Dendritic cell treated with granulocyte-macrophage colony-stimulating factor and Interleukin-4, amounts not matched to agents 40 ng/mL and 50 ng/mL, for 4 days (primary cell): ENCODE measurements around the gene ITGA4.

Experiments
- H3K27ac Mint-ChIP-seq: one replicate; pipeline ENCODE4 v1.8.0; 2022; ENCODE audit warnings: mild to moderate bottlenecking, mixed read lengths
- H3K27me3 Mint-ChIP-seq: one replicate; pipeline ENCODE4 v1.8.0; 2022; ENCODE audit warnings: mild to moderate bottlenecking, mixed read lengths
- H3K36me3 Mint-ChIP-seq: one replicate; pipeline ENCODE4 v1.8.0; 2022; ENCODE audit warnings: low read depth, mixed read lengths
- H3K4me1 Mint-ChIP-seq: one replicate; pipeline ENCODE4 v1.8.0; 2022; ENCODE audit warnings: low read depth, mixed read lengths
- H3K4me3 Mint-ChIP-seq: one replicate; pipeline ENCODE4 v1.8.0; 2022; ENCODE audit warnings: mild to moderate bottlenecking, moderate library complexity, mixed read lengths
- H3K9me3 Mint-ChIP-seq: one replicate; pipeline ENCODE4 v1.8.0; 2022; ENCODE audit warnings: mixed read lengths
- intact Hi-C: fragments of 100-400 bp; cut with micrococcal nuclease; formaldehyde crosslinking; loops from one replicate; pipeline ENCODE4 v1.15.0; 2022

The ITGA4 gene

GRCh38 chr2:181585732-181586131 lies 128.5 kb downstream of the ITGA4 start:
- intact Hi-C loops, result no loop called here
- Mint-ChIP-seq H3K4me3 (no peak overlapping the region), H3K27ac (no peak overlapping the region)

More at GRCh38 chr2:181585732-181586131, 128.5 kb downstream of the ITGA4 start:
- no peaks in the 10 kb centered on the region for H3K4me1 Mint-ChIP-seq
- no peaks in the 10 kb centered on the region for H3K27me3 Mint-ChIP-seq
- H3K36me3 Mint-ChIP-seq, result no peaks in the 10 kb centered on the region
- H3K9me3 Mint-ChIP-seq, result no peaks in the 10 kb centered on the region
